AG09319 (cell line): Measurements from ENCODE around the gene ELOA.
"Not testable (repeated sequence)": the region's sequence is repeated elsewhere in the genome, so short reads cannot be mapped to it uniquely, and the experiment has no call there.

Experiments used
- DNase-seq: peaks from one replicate; pipeline ENCODE4 v3.0.0-alpha.2; 2010; ENCODE audit warnings: low read depth; ENCODE audit errors: extremely low read depth
- CTCF ChIP-seq: IDR thresholded peaks from 2 replicates; pipeline ENCODE4 v1.5.1; 2011; ENCODE audit warnings: low read depth, mild to moderate bottlenecking, inconsistent platforms, low read length, moderate library complexity

ELOA gene

GRCh38 chr1:23800400-23801337 is 57.4 kb downstream of the ELOA start, which contains the start of gene GALE:
Gene GALE (minus strand): TSS chr1:23800754. CDS start chr1:23799007, 1,747 bp downstream.
- no peak for TF ChIP-seq CTCF
- peak; percentile 83 for DNase-seq

GRCh38 chr1:23801338-23801748 is 58.1 kb downstream of the ELOA start:
- DNase-seq = no peak
- TF ChIP-seq CTCF = no peak

GRCh38 chr1:23801876-23802275 is 58.6 kb downstream of the ELOA start:
- no peak for TF ChIP-seq CTCF

GRCh38 chr1:23802809-23803342 is 59.6 kb downstream of the ELOA start:
- DNase-seq = not testable (repeated sequence)

More at GRCh38 chr1:23801876-23802275, 58.6 kb downstream of the ELOA start:
- no peak for DNase-seq

GRCh38 chr1:23803674-23804073 is 60.4 kb downstream of the ELOA start:
- DNase-seq = no peak
- TF ChIP-seq CTCF = no peak

- no peak; the same call in 1 of the 2 replicates for TF ChIP-seq CTCF
- DNase-seq = no peak
These were observed 61.0 kb downstream of the ELOA start for GRCh38 chr1:23804183-23804835.

- no peak for DNase-seq
- no peak for TF ChIP-seq CTCF
These were observed 61.8 kb downstream of the ELOA start for GRCh38 chr1:23805025-23805424.
